IMR-90 (cell line): ENCODE data around the gene MLF2. TPM values are rescaled to one million over a fixed set of nuclear protein-coding genes. Genes with fewer than 3 reads are reported as not detected.
A peak's percentile ranks its signal among the peaks of the same experiment; 100 is the strongest.

ENCODE experiments used
- ATAC-seq: fragments of 200-7000 bp; cut with Tn5 transposase; 2 replicates; pipeline ENCODE4 v1.9.1; 2020; ENCODE audit warnings: low read depth, mild to moderate bottlenecking, moderate library complexity
- BruUV-seq: library from RNA; stranded (reverse); fragments of 400-500 nt; replicated peaks from 2 replicates; lab custom pipeline; 2021; lab: Mats Ljungman, UMichigan
- CTCF ChIA-PET: fragments of 300-600 bp; formaldehyde crosslinking; extraction: SDS; loops from one replicate; lab custom pipeline; 2021; ENCODE audit warnings: antibody characterized with exemption; lab: Yijun Ruan, JAX
- POLR2A ChIA-PET: fragments of 300-600 bp; sonication (Branson Sonifier 250); formaldehyde crosslinking; loops from one replicate; lab custom pipeline; 2022; ENCODE audit warnings: antibody characterized with exemption; ENCODE audit not compliant: unreplicated experiment; lab: Charles Lee
- DNase-seq: peaks from one replicate; pipeline ENCODE4 v3.0.0; 2013
- H2AFZ ChIP-seq: replicated peaks from 2 replicates; pipeline ENCODE3; 2013; ENCODE audit warnings: low read length, mild to moderate bottlenecking; ENCODE audit not compliant: poor library complexity
- H2AK5ac ChIP-seq: 2 replicates; pipeline ENCODE4 v1.6.1; 2013; ENCODE audit warnings: low read depth, low read length, inconsistent platforms
- H2AK9ac ChIP-seq: replicated peaks from 2 replicates; pipeline ENCODE3; 2013; ENCODE audit warnings: mild to moderate bottlenecking, low read depth, low read length, moderate library complexity; ENCODE audit not compliant: poor library complexity
- H2BK120ac ChIP-seq: 2 replicates; pipeline ENCODE4 v1.6.1; 2013; ENCODE audit warnings: low read depth, low read length, inconsistent platforms
- H2BK15ac ChIP-seq: 3 replicates; pipeline ENCODE4 v1.6.1; 2013; ENCODE audit warnings: low read depth, low read length, inconsistent platforms
- H2BK20ac ChIP-seq: 2 replicates; pipeline ENCODE4 v1.6.1; 2013; ENCODE audit warnings: low read depth, mild to moderate bottlenecking, inconsistent platforms, low read length, moderate library complexity
- H2BK5ac ChIP-seq: 2 replicates; pipeline ENCODE4 v1.6.1; 2013; ENCODE audit warnings: mild to moderate bottlenecking, low read depth, low read length, inconsistent platforms; ENCODE audit not compliant: poor library complexity, severe bottlenecking
- H3K14ac ChIP-seq: replicated peaks from 2 replicates; pipeline ENCODE4 v1.6.1; 2013; ENCODE audit warnings: low read depth, low read length, inconsistent platforms
- H3K18ac ChIP-seq: 2 replicates; pipeline ENCODE4 v1.6.1; 2013; ENCODE audit warnings: low read depth, low read length, control low read depth
- H3K23ac ChIP-seq: 2 replicates; pipeline ENCODE4 v1.6.1; 2013; ENCODE audit warnings: low read depth, low read length, inconsistent platforms
- H3K27ac ChIP-seq: 2 replicates; pipeline ENCODE4 v1.5.1; 2013; ENCODE audit warnings: mild to moderate bottlenecking, control low read depth, low read length; ENCODE audit not compliant: insufficient read depth
- H3K27me3 ChIP-seq: 2 replicates; pipeline ENCODE4 v1.6.1; 2013; ENCODE audit warnings: low read length; ENCODE audit not compliant: control insufficient read depth, insufficient read depth
- H3K36me3 ChIP-seq: 2 replicates; pipeline ENCODE4 v1.6.1; 2013; ENCODE audit warnings: low read length, mixed read lengths; ENCODE audit not compliant: control insufficient read depth, insufficient read depth
- H3K4ac ChIP-seq: 2 replicates; pipeline ENCODE4 v1.6.1; 2013; ENCODE audit warnings: low read depth, low read length, inconsistent platforms
- H3K4me1 ChIP-seq: 2 replicates; pipeline ENCODE4 v1.6.1; 2013; ENCODE audit warnings: low read length, mixed read lengths; ENCODE audit not compliant: control insufficient read depth, insufficient read depth
- H3K4me2 ChIP-seq: 2 replicates; pipeline ENCODE4 v1.6.1; 2013; ENCODE audit warnings: low read depth, mild to moderate bottlenecking, control low read depth, low read length, moderate library complexity
- H3K4me3 ChIP-seq: 2 replicates; pipeline ENCODE4 v1.5.1; 2013; ENCODE audit warnings: low read depth, mild to moderate bottlenecking, control low read depth, low read length, moderate library complexity; ENCODE audit not compliant: insufficient read depth
- H3K56ac ChIP-seq: 2 replicates; pipeline ENCODE4 v1.6.1; 2013; ENCODE audit warnings: low read length, inconsistent platforms; ENCODE audit not compliant: insufficient read depth; ENCODE audit errors: extremely low read depth
- H3K79me1 ChIP-seq, 2 experiments: 2 replicates each; pipeline ENCODE4 v1.6.1; 2013; ENCODE audit warnings: low read length in 2 of 2, inconsistent platforms in 1 of 2, low read depth in 1 of 2
- H3K9ac ChIP-seq: 2 replicates; pipeline ENCODE4 v1.6.1; 2013; ENCODE audit warnings: low read depth, low read length, control low read depth
- H3K9me1 ChIP-seq: 2 replicates; pipeline ENCODE4 v1.6.1; 2013; ENCODE audit warnings: low read length, inconsistent platforms; ENCODE audit not compliant: insufficient read depth
- H3K9me3 ChIP-seq: 2 replicates; pipeline ENCODE4 v1.6.1; 2013; ENCODE audit warnings: low read length; ENCODE audit not compliant: control insufficient read depth, insufficient read depth
- H4K20me1 ChIP-seq: 2 replicates; pipeline ENCODE4 v1.6.1; 2013; ENCODE audit warnings: low read length, inconsistent platforms; ENCODE audit not compliant: insufficient read depth
- H4K5ac ChIP-seq: 2 replicates; pipeline ENCODE4 v1.6.1; 2013; ENCODE audit warnings: mild to moderate bottlenecking, low read depth, low read length, control low read depth
- H4K8ac ChIP-seq, 2 experiments: 2 replicates each; pipeline ENCODE4 v1.6.1; 2013; ENCODE audit warnings: low read depth in 2 of 2, low read length in 2 of 2, control low read depth in 1 of 2, inconsistent platforms in 1 of 2
- H4K91ac ChIP-seq: 2 replicates; pipeline ENCODE4 v1.6.1; 2013; ENCODE audit warnings: low read depth, low read length, inconsistent platforms; ENCODE audit not compliant: insufficient read depth
- BHLHE40 ChIP-seq: fragments of 150-350 bp; IDR thresholded peaks from 2 replicates; pipeline ENCODE4 v1.6.1; 2016; ENCODE audit warnings: mild to moderate bottlenecking, low read depth, low read length
- NFE2L2 ChIP-seq: fragments of 150-350 bp; IDR thresholded peaks from 2 replicates; pipeline ENCODE4 v1.6.1; 2016; ENCODE audit warnings: low read depth, mild to moderate bottlenecking, low read length
- POLR2A ChIP-seq: IDR thresholded peaks from 2 replicates; pipeline ENCODE4 v1.6.1; 2012; ENCODE audit warnings: mild to moderate bottlenecking, low read depth, low read length
- WGBS, 2 experiments: methylation state at CpG; one replicate each; pipeline versions ENCODE4 v1.1.5 to v1.1.7; 2013; ENCODE audit warnings: missing lambda C conversion rate in 2 of 2; ENCODE audit not compliant: insufficient read length in 1 of 2; ENCODE audit errors: extremely low coverage in 2 of 2; 5-methylcytosine and 5-hydroxymethylcytosine counted together
- dilution Hi-C: fragments of 300-500 bp; cut with HindIII; formaldehyde crosslinking; loops from one replicate; pipeline ENCODE4 v1.14.3; 2018; ENCODE audit warnings: low sequenced_read_pairs; ENCODE audit not compliant: unreplicated experiment
- in situ Hi-C: fragments of 300-500 bp; cut with MboI; formaldehyde crosslinking; loops from 3 replicates; pipeline ENCODE4 v1.14.3; 2019; ENCODE audit warnings: low sequenced_read_pairs, inconsistent platforms, mixed read lengths
- intact Hi-C: fragments of 100-400 bp; cut with micrococcal nuclease; formaldehyde crosslinking; loops from 2 replicates; pipeline ENCODE4 v1.10.0; 2022
- polyA plus RNA-seq, 3 experiments: library from polyadenylated mRNA; depleted of rRNA; stranded (reverse); fragments of >200 nt; gene quantifications; 2 replicates each; pipeline ENCODE4 v1.2.3, GENCODE V29; 2012; ENCODE audit warnings: low replicate concordance in 1 of 3
- total RNA-seq: library from RNA; depleted of rRNA; stranded (reverse); fragments of >200 nt; gene quantifications from 2 replicates; pipeline ENCODE4 v1.2.3, GENCODE V29; 2012

The MLF2 gene
- total and polyA plus RNA-seq, 2 of the 4 experiments (the other 2 are of a cell fraction) = 236 to 403 TPM

GRCh38 chr12:6768437-6768914 lies 15.5 kb upstream of the MLF2 start:
- Histone ChIP-seq H2BK15ac (no peak overlapping the region), H3K4me1 (peaks cover 22% of the 10 kb centered on the region), H4K5ac (no peak overlapping the region), H4K8ac (no peak overlapping the region; a peak in 1 of 4 replicates), H3K4me3 (peak overlapping the region; percentile 67), H2BK120ac (no peak overlapping the region), H2BK5ac (no peak overlapping the region), H4K20me1 (peaks cover 35% of the 10 kb centered on the region), H3K9me3 (no peaks in the 10 kb centered on the region), H2AFZ (no peak overlapping the region), H3K23ac (peak overlapping the region; percentile 94), H4K91ac (peak overlapping the region; percentile 1; the same call in 1 of the 2 replicates), H2BK20ac (no peak overlapping the region), H3K36me3 (peaks cover 17% of the 10 kb centered on the region), H2AK5ac (peak overlapping the region; percentile 78; the same call in 1 of the 2 replicates), H3K18ac (no peak overlapping the region), H3K9ac (peak overlapping the region; percentile 73), H3K4me2 (peak overlapping the region; percentile 95), H3K9me1 (peaks cover 20% of the 10 kb centered on the region), H2AK9ac (peak overlapping the region; percentile 98), H3K27ac (peak overlapping the region; percentile 79), H3K79me1 (peaks cover 16 to 58% of the 10 kb centered on the region in 2 experiments), H3K14ac (peak overlapping the region; percentile 80), H3K56ac (0 out of 2 replicates have a peak overlapping the region, but pooled peaks have one; percentile 19), H3K27me3 (no peaks in the 10 kb centered on the region), H3K4ac (peak overlapping the region; percentile 54)
- CTCF ChIA-PET = interaction anchor here (1.2 to 1.7 kb wide), 2 partner anchors 10 to 14 kb away, joined by 3 to 4 read pairs; no protein-coding TSS in a partner anchor
- peak; percentile 33 for DNase-seq
- no CpG with 5 or more reads among the region's 6 CpGs for WGBS, 2 experiments
- no peak for ATAC-seq
- in situ Hi-C loops (no loop called here), intact Hi-C loops (loop anchor here (10.0 kb wide), 1 partner anchor 154 kb away; no protein-coding TSS in a partner anchor), dilution Hi-C loops (no loop called here)
- no TSS peak for BruUV-seq
- TF ChIP-seq BHLHE40 = no peak
- TF ChIP-seq NFE2L2 = no peak
- TF ChIP-seq POLR2A = no peak
- POLR2A ChIA-PET = interaction anchor here (1.0 kb wide), 1 partner anchor 22 kb away, joined by 8 read pairs; no protein-coding TSS in a partner anchor
